22Rv1 (cell line): ENCODE data around the gene CDH6.
A peak's percentile ranks its signal among the peaks of the same experiment; 100 is the strongest.

Source experiments
- H3K27ac ChIP-seq: fragments of 450-650 bp; 2 replicates; pipeline ENCODE4 v1.5.1; 2017
- CTCF ChIP-seq: fragments of 450-650 bp; IDR thresholded peaks from 2 replicates; pipeline ENCODE4 v1.5.1; 2017; ENCODE audit warnings: mild to moderate bottlenecking
- ZFX ChIP-seq: fragments of 450-650 bp; IDR thresholded peaks from 2 replicates; pipeline ENCODE4 v1.6.1; 2017; ENCODE audit warnings: antibody characterized with exemption, borderline replicate concordance

The CDH6 gene

DNA sequence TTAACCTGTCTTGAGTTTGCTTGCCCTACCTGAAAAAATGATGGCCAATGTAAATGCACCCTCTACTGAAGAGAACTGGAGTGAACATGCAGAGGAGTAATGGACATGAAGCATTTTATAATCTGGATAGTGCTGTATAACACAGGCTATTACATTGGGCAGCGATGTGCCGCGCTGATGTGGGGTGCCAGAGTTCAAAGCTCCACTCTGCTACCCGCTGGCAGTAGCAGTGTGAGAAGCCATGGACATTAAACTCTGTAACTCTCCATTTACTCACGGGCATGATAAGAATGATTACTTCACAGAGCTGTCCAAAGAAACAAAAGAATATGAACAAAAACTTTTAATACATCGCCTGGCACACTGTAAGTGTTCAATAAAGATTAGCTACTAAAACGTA is 7.5 kb upstream of the CDH6 start:
- TF ChIP-seq ZFX (no peak), CTCF (no peak)
- H3K27ac ChIP-seq, result no peak overlapping the region

GRCh38 chr5:31186672-31187267 is 6.7 kb upstream of the CDH6 start:
- H3K27ac ChIP-seq, result no peak overlapping the region
- TF ChIP-seq ZFX, result no peak
- TF ChIP-seq CTCF, result peak; percentile 86

DNA sequence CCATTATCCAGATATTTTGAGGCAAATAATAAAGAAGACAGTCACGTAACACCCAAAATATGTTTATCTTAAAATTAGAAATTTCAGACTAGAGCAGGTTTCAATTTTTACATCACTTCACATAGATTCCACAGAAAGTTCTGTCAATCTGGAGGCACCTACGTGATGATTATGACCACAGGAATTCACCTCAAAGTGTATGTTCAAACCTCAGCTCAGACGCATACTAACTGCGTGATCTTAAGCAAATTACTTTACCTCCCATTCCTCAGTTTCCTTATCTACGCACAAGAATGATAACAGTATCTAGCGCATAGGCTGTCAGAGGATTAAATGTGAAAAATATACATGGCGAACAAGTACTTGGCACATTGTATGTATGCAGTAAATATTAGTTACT is 5.9 kb upstream of the CDH6 start:
- no peak overlapping the region for H3K27ac ChIP-seq
- no peak for TF ChIP-seq CTCF
- TF ChIP-seq ZFX, result no peak

DNA sequence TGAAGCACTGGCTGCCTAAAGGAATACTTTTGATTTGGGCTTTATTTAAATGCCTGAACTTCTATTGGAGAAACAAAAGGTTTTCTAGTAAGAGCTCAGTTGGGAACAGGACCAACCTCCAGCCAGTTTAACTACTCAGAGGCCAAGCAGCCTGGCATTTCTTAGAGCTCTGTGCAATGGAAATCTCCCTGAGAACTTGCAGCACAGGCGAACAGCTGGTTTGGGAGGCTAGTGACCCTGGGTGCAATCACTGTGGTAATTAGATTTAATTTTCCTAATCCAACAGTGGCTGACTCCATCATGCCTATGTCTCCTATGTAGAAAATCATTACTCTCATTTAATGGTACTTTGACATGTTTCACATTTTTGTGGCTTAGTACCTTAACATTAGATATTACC is 1.0 kb upstream of the CDH6 start:
- TF ChIP-seq ZFX (no peak), CTCF (no peak)

DNA sequence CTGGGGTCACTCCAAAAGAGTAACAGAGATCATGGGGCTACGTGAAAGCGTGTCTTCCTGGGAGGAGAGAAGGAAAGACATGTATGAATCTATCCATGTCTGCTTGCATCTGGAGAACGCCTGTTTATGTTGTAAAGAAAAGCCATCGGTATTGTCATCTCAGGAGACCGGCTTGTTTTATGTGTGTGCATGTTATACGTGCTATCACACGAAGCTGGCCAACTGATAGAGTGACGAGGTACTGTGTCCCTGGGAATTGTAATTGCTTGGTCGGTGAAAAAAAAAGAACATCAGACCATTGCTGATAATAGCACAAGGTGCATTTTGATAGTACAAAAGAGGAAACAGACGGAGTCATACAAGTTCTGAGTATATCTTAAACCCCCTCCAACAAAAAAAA is 370 bp upstream of the CDH6 start:
- TF ChIP-seq CTCF (no peak), ZFX (no peak)
- H3K27ac ChIP-seq, result no peak overlapping the region

More for the DNA sequence above, 1.0 kb upstream of the CDH6 start:
- no peak overlapping the region for H3K27ac ChIP-seq

DNA sequence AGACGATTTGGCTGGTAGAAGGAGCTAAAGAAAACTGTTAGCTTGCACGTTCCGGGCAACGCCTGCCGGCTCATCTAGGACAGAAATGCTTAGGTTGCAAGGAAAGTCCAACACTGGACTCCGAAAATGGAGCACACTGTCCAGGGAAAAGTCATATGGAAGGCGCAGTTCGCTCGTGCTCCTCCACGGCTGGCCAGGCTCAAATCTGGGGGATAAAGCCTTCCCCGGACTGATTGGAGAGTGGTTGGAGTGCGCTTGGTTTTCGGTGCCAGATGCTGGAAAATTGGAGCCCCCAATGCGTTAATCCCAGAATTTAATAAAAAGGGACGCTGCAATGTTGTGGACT is 955 bp downstream of the CDH6 start:
- TF ChIP-seq CTCF, result no peak
- TF ChIP-seq ZFX, result no peak
- H3K27ac ChIP-seq, result no peak overlapping the region

DNA sequence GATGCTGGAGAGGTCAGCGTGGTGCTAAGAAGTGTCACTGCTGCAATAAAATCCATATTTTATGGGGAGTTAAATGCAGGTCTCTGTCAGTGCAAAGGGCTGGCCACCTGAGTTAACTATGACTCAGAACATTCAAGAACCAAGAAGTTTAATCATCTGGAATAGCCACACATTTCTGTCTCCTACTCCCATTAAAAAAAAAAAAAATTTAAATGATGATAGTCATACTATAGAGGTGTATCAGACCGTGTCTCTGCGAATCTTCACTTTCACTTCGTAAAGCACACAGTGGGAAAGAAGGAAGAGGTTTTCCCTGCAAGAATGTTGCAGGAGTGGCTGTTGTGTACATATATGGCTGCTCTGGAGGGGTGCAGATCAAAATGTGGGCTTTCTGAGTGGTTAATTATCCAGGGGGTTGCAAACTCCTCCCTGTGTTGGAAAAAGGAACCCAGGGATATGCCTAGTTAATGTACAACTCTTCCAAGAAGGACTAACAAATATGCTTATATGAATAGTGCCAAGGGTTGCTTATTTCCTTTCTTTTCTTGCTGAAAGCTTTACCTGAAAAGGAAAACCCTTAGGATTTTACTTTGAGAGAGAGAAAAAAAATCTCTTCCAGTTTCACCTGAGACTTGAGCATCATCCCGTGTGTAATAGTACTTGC is 1.5 kb downstream of the CDH6 start:
- TF ChIP-seq ZFX, result no peak
- TF ChIP-seq CTCF, result no peak
- no peak overlapping the region for H3K27ac ChIP-seq
